ENCODE data around the gene TIGD6.
"Not testable (repeated sequence)": the region's sequence is repeated elsewhere in the genome, so short reads cannot be mapped to it uniquely, and the experiment has no call there.

DNA sequence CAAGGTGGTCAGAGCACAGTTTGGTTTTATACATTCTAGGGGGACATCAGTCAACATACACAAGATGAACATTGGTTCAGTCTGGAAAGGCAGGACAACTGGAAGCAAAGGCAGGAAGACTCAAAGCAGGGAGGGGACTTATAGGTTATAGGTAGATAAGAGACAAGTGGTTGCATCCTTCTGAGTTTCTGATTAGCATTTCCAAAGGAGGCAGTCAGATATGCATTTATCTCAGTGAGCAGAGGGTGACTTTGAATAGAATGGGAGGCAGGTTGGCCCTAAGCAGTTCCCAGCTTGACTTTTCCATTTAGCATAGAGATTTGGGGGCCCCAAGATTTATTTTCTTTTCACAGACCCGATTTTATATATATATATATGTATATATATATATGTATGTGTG is 27.6 kb upstream of the TIGD6 start:
- TF ChIP-seq, protein P1, sequence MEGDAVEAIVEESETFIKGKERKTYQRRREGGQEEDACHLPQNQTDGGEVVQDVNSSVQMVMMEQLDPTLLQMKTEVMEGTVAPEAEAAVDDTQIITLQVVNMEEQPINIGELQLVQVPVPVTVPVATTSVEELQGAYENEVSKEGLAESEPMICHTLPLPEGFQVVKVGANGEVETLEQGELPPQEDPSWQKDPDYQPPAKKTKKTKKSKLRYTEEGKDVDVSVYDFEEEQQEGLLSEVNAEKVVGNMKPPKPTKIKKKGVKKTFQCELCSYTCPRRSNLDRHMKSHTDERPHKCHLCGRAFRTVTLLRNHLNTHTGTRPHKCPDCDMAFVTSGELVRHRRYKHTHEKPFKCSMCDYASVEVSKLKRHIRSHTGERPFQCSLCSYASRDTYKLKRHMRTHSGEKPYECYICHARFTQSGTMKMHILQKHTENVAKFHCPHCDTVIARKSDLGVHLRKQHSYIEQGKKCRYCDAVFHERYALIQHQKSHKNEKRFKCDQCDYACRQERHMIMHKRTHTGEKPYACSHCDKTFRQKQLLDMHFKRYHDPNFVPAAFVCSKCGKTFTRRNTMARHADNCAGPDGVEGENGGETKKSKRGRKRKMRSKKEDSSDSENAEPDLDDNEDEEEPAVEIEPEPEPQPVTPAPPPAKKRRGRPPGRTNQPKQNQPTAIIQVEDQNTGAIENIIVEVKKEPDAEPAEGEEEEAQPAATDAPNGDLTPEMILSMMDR (conservative IDR thresholded peaks at IDR 0.05; ENCODE audit: low read length), result not testable (repeated sequence)
- TF ChIP-seq EZH2phosphoT487 (IDR thresholded peaks at IDR 0.05; ENCODE audit: borderline replicate concordance), result not testable (repeated sequence)

Measured in Loucy (cell line).